Measurements from ENCODE around the gene BTG2.
A peak's percentile ranks its signal among the peaks of the same experiment; 100 is the strongest.

The BTG2 gene

GRCh38 chr1:203324105-203325025 is 19.0 kb downstream of the BTG2 start:
- Histone ChIP-seq H3K27me3 (no peaks in the 10 kb centered on the region), H3K36me3 (no peaks in the 10 kb centered on the region), H3K4me3 (no peak overlapping the region), H3K27ac (peak overlapping the region; percentile 19 to 29), H3K9me3 (no peaks in the 10 kb centered on the region), H3K4me1 (peaks cover 0 to 73% (median 29%) of the 10 kb centered on the region in 4 donors)
- intact Hi-C loops (cut with DNase I; ENCODE audit: low total_unique reads), result loop anchor here (5.0 kb wide), 1 partner anchor 287 kb away; no protein-coding TSS in a partner anchor
- DNase-seq, result peak in 1 of 2 donors; percentile 56
- no peak for TF ChIP-seq CTCF (IDR thresholded peaks at IDR 0.05)

- intact Hi-C loops (cut with DNase I; ENCODE audit: low total_unique reads), result loop anchor here (5.0 kb wide), 1 partner anchor 288 kb away; no protein-coding TSS in a partner anchor
- H3K4me1 ChIP-seq, result peaks cover 0 to 72% (median 29%) of the 10 kb centered on the region in 4 donors
Observed at GRCh38 chr1:203325026-203325417, 19.7 kb downstream of the BTG2 start.

GRCh38 chr1:203325418-203326091 is 20.2 kb downstream of the BTG2 start:
- H3K27ac ChIP-seq, result peak overlapping the region; percentile 19 to 29
- H3K4me3 ChIP-seq, result no peak overlapping the region
- H3K4me1 ChIP-seq, result peaks cover 0 to 68% (median 27%) of the 10 kb centered on the region in 4 donors

More at GRCh38 chr1:203325026-203325417, 19.7 kb downstream of the BTG2 start:
- peak overlapping the region; percentile 19 to 29 for H3K27ac ChIP-seq
- no peak for DNase-seq
- H3K27me3 ChIP-seq, result no peaks in the 10 kb centered on the region
- no peak for TF ChIP-seq CTCF (IDR thresholded peaks at IDR 0.05)
- H3K4me3 ChIP-seq, result no peak overlapping the region
- no peaks in the 10 kb centered on the region for H3K9me3 ChIP-seq
- no peaks in the 10 kb centered on the region for H3K36me3 ChIP-seq

GRCh38 chr1:203326830-203327683 is 21.7 kb downstream of the BTG2 start:
- peak; percentile 92 to 97 for DNase-seq
- intact Hi-C loops (cut with DNase I; ENCODE audit: low total_unique reads), result loop anchor here (2.0 to 5.0 kb wide), 3 partner anchors 20 to 290 kb away; no protein-coding TSS in a partner anchor
- Histone ChIP-seq H3K27me3 (no peaks in the 10 kb centered on the region), H3K4me1 (peaks cover 0 to 53% (median 18%) of the 10 kb centered on the region in 4 donors), H3K27ac (peak overlapping the region; percentile 91 to 94), H3K36me3 (no peaks in the 10 kb centered on the region), H3K4me3 (peak overlapping the region; percentile 61 to 72), H3K9me3 (no peaks in the 10 kb centered on the region)
- TF ChIP-seq CTCF (IDR thresholded peaks at IDR 0.05), result no peak

More at GRCh38 chr1:203325418-203326091, 20.2 kb downstream of the BTG2 start:
- Histone ChIP-seq H3K36me3 (no peaks in the 10 kb centered on the region), H3K27me3 (no peaks in the 10 kb centered on the region), H3K9me3 (no peaks in the 10 kb centered on the region)
- intact Hi-C loops (cut with DNase I; ENCODE audit: low total_unique reads), result loop anchor here (2.0 to 5.0 kb wide), 3 partner anchors 19 to 288 kb away; no protein-coding TSS in a partner anchor
- DNase-seq, result peak; percentile 83
- no peak for TF ChIP-seq CTCF (IDR thresholded peaks at IDR 0.05)
